ENCODE data around the gene DIP2A.

Gene DIP2A

DNA sequence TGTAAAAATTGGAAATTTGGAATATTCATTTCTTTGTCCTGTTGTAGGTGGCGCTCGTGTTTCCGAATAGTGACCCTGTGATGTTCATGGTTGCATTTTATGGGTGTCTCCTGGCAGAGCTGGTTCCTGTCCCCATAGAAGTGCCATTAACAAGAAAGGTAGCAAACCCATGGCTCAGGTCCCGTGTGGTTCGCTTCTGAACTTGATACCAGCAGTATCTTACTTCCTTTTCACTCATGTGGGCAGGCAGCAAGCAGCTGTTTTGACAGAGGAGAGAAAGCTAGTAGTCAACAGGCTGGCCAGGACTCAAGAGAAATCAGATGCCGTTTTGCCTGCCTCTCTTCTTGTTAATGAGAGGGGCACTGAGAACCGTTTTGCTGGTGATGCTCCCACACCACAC is 73.4 kb downstream of the DIP2A start:
- no peak for DNase-seq (ENCODE audit: low read depth in 2 of 2)

- DNase-seq (ENCODE audit: low read depth in 2 of 2) = no peak
These were observed 78.3 kb downstream of the DIP2A start for GRCh38 chr21:46537026-46537425.

- no peak for DNase-seq (ENCODE audit: low read depth in 2 of 2)
These were observed 79.6 kb downstream of the DIP2A start for GRCh38 chr21:46538262-46538661.

GRCh38 chr21:46538851-46539666 is 80.4 kb downstream of the DIP2A start:
- no peak for DNase-seq (ENCODE audit: low read depth in 2 of 2)

GRCh38 chr21:46540087-46540710 is 81.5 kb downstream of the DIP2A start:
- no peak for DNase-seq (ENCODE audit: low read depth in 2 of 2)

DNA sequence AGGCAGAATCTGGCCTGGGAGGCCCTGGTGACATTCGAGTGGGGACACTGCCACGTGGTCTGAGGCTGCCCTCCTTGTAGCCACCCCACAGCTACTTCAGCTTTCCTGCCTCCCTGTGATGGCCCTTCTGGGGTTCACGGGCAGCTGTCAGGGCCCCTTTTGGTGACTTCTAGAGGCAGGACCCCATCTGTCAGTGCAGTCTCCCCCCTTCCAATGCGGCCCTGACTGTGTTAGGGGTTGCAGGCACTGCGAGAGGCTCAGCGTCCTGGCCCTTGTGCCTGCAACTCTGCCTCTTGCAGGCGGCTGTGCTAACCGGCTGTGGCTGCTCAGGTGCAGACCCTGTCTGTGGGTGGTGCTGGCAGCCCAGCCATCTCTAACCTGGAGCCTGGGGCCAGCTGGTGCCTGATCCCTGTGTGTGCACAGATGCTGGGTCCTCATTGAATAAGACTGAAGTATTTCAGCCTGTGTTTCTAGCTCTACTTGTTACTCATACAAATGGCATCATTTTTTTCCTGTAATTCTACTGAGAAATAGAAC is 84.0 kb downstream of the DIP2A start:
- no peak for DNase-seq (ENCODE audit: low read depth in 2 of 2)

- no peak for DNase-seq (ENCODE audit: low read depth in 2 of 2)
These were observed 84.6 kb downstream of the DIP2A start for GRCh38 chr21:46543306-46543705.

DNA sequence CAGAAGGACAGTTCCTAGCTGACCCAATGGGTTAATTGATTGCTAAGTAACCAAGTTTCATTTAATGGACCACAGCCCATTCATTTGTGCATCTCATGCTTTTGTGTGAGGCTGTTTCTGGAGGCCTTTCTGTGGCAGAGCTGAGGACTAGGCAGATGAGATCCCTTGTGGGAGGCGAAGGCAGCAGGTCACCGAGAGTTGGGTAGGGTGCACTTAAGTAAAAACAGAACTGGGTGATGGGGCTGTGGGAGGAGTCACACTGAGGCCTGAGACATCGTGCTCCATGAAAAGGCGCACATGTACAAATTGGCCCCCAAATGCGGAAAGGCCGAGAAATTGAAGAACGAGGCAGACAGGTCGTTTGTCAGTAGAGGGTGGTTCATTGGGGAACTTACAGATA is 85.3 kb downstream of the DIP2A start:
- no peak for DNase-seq (ENCODE audit: low read depth in 2 of 2)

GRCh38 chr21:46544824-46545223 is 86.1 kb downstream of the DIP2A start:
- no peak for DNase-seq (ENCODE audit: low read depth in 2 of 2)

- no peak for DNase-seq (ENCODE audit: low read depth in 2 of 2)
These were observed 86.7 kb downstream of the DIP2A start for GRCh38 chr21:46545363-46545762.

DNA sequence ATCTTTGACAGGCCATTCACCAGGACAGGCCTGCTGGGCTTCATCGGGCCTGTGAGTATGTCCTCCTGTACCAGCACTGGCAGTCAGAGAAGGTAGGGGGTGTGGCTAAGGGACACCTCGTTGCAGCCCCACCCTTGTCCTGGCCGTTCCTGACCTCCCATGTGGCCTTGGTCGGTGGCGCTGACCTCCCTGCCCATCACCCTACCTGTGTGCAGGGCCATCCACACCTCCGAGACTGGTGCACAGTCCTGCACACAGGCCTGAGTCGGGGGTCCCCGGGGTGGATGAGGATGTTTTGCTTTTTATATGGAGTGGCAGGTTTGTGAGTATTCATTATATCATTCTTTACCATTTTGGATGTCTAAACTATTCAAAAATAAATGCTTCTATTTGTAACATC is 87.2 kb downstream of the DIP2A start:
- DNase-seq (ENCODE audit: low read depth in 2 of 2) = no peak

DNA sequence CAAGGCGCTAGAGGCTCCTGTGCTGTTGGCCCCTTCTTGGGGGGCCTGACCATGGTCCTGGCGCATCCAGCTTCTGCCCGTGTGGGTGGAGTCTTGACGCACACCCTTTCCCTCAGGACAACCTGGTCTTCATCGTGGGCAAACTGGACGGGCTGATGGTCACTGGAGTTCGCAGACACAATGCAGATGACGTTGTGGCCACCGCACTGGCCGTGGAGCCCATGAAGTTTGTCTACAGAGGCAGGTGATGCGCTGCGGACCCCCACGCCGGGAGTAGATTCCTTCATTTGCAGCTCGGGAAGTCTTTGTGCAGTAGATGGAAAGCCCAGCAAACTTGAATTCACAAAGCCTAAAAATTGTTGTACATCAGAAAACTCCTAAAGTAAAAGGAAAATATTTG is 88.1 kb downstream of the DIP2A start:
- DNase-seq (ENCODE audit: low read depth in 2 of 2) = no peak

GRCh38 chr21:46549650-46550049 is 91.0 kb downstream of the DIP2A start:
- no peak for DNase-seq (ENCODE audit: low read depth in 2 of 2)

- DNase-seq (ENCODE audit: low read depth in 2 of 2) = peak in 1 of 2 donors; percentile 29
These were observed 91.6 kb downstream of the DIP2A start for GRCh38 chr21:46550116-46550941.

DNA sequence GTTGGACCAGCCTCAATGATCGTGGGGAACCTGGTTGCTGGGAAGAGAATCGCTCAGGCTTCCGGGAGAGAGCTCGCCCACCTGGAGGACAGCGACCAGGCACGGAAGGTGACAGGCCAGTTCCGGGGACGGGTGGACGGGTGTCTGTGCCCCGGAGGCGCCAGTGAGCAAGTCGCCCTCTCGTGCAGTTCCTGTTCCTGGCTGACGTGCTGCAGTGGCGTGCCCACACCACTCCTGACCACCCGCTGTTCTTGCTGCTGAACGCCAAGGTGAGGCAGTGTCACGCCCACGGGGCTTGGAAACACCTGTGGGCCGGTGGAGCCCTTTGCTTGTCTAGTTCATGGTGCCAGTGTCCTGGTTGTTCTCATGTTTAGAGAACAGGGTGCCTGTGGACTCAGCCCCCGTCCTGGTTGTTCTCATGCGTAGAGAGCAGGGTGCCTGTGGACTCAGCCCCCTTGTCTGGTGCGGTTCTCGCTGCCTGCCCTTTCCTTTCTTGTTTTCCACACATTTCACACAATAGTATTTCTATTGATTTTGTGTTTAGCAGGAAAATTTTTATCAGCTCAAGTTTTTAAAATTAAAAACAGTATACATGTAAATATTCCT is 93.0 kb downstream of the DIP2A start:
- DNase-seq (ENCODE audit: low read depth in 2 of 2) = no peak

- no peak for DNase-seq (ENCODE audit: low read depth in 2 of 2)
These were observed 93.6 kb downstream of the DIP2A start for GRCh38 chr21:46552274-46552673.

DNA sequence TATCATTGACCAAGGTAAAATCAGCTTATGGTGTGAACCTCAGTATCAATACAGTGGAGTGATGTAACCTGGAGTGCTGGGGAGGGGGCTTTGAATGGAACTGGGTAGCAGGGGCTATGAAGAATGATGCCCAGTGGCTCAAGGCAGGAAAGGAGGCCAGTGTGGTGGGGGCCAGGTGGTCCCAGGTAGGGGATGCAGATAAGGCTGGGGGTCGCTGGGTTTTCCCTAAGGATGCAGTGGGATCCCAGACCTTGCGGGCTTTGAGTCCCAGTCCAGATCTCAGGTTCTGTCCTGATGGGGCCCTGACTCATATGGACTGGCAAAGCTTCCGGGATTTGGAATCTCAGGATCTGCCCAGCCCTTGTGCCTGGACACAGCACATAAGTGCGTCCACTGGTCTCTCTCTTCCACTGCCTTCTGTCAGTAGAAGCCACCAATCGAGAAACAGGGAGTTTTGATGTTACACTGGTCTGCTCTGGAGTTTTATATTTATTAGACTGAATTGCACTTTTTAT is 94.2 kb downstream of the DIP2A start:
- DNase-seq (ENCODE audit: low read depth in 2 of 2) = no peak

DNA sequence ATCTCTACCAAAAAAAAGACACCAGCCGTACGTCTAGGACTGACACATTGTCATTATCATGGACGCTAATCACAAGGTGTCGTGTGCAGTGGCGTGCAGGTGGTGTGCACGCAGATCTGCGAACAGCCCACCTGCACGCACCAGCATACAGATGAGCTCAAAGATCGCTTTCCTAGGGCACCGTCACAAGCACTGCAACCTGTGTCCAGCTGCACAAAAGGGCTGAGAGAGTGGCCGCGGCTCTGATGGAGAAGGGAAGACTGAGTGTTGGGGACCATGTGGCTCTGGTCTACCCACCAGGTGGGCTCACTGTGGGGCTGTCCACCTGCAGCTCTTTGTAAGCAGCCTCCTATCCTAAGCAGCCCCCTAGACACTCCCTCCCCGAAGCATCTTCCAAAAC is 95.3 kb downstream of the DIP2A start:
- no peak for DNase-seq (ENCODE audit: low read depth in 2 of 2)

DNA sequence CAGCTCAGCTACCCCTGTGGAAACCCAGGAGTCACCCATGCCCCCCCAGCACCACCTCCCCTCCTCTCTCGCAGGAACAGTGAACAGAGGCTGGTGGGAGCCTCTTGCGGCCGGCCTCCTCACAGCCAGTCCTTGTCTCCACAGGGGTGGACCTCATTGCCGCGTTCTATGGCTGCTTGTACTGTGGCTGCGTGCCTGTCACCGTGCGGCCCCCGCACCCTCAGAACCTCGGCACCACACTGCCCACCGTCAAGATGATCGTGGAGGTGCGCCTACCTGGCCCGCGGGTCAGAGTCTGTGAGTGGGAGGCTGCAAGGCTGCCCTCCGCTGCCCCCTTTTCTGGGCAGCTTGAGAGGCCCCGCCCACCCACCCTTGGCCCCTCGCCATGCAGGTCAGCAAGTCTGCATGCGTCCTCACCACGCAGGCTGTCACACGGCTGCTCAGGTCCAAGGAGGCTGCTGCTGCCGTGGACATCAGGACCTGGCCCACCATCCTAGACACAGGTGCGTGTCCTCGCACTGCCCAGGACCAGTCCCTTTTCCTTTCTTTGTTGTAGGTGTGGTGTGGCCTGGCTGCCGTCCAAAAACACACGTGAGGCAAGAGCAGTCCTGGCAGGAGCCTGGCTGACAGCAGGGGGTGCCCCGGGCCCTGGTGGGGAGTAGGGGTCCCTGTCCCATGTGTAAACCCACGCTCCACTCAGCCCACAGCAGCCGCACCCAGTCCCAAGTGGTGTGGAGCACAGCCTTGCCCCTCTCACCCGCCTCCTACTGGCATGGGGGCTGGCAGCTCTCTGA is 95.9 kb downstream of the DIP2A start:
- DNase-seq (ENCODE audit: low read depth in 2 of 2) = no peak

- DNase-seq (ENCODE audit: low read depth in 2 of 2) = no peak
These were observed 96.5 kb downstream of the DIP2A start for GRCh38 chr21:46555225-46555617.

- no peak for DNase-seq (ENCODE audit: low read depth in 2 of 2)
These were observed 97.0 kb downstream of the DIP2A start for GRCh38 chr21:46555678-46556077.

Data from stimulated activated CD4-positive, alpha-beta T cell treated with anti-CD3 and anti-CD28 coated beads, Interleukin-1b, Interleukin-23, amount 100 ng/mL, for 1 hour (primary cell).